ENCODE data around the gene RACGAP1.
"Not testable (repeated sequence)": the region's sequence is repeated elsewhere in the genome, so short reads cannot be mapped to it uniquely, and the experiment has no call there.

RACGAP1 gene

DNA sequence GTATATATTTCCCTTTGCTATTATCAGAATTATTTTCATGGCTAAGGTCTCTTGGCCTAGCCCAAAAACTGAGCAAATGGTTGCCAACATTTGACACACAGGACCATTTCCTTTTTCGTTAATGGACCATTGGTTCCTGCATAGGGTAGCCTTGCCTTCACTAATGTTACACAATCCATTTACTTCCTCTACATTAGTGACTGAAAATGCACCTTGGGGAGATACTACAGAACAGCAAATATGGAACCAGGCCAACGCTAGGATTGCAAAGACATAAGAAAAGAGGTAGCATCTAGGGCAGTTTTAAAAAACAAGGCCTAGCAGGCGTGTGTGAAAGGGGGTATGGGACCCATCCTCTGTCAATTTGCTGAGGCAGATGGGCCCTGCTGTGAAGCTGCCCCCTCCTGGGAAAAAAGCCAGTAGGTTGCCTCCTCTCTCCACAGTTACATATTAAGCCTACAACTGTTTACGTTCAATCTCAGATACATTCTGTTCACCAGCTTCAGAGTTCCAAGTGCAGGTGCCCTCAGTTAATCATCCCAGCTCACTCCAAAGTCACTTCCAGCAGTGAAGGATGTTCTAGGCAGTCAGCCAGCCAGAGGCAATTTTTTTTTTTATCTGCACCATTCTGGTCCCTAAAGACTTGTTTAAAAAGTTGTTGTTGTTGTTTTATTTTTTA, 37.5 kb downstream of the RACGAP1 start:
- no peak for DNase-seq (ENCODE audit: low read depth in 1 of 2, low spot score in 1 of 2)

DNA sequence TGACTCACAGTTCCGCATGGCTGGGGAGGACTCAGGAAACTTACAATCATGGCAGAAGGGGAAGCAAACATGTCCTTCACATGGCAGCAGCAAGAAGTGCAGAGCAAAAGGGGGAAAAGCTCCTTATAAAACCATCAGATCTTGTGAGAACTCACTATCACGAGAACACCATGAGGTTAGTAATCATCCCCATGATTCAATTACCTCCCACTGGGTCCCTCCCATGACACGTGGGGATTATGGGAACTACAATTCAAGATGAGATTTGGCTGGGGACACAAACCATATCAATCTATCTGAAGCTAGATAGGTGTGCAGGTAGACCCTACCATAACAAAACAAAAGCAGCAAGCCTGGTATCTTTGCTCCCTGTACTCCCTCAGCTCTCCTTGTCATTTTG, 38.8 kb downstream of the RACGAP1 start:
- DNase-seq (ENCODE audit: low read depth in 1 of 2, low spot score in 1 of 2), result not testable (repeated sequence)

- no peak for DNase-seq (ENCODE audit: low read depth in 1 of 2, low spot score in 1 of 2)
Observed at GRCh38 chr12:49985981-49986380, 39.3 kb downstream of the RACGAP1 start.

DNA sequence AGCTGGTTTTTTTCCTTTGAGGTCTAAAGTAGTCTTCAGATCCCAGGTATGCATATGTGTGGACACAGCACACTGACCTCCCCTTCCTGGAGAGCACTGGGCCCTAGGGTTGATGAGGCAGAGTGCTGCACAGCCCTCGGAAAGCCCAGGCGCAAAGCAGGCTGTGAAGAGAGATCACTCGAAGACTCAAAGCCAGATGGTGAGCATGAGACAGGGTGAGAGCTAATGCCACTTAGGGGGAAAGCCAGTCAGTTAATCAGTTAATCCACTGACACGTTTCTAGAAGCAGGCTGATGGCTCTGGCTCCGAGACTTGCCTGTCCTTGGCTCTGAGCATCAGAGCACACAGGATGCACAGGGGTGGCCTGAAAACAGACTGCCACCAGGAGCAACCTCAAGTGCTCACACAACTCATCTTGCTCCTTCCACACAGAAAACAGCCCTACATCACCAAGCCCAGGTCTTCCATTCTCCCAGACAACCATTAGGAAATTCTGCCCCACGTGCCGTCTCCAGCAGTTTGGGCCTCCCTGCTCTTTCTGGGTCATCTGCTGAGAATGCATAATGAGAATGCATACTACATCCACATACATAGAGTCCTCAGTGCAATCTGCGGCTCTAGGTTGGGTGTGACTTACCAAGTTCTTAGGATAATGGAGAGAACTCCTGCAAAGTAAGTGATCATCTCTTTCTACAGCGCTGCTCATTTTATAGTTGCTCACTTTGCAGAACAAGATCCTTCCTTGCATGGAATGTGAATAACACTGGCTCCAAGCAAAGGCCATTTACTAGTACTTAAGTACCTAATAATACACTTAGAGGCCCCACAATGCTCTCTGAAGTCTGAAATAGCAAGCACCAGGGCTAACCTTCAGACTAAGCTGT, 40.6 kb downstream of the RACGAP1 start:
- no peak for DNase-seq (ENCODE audit: low read depth in 1 of 2, low spot score in 1 of 2)

DNA sequence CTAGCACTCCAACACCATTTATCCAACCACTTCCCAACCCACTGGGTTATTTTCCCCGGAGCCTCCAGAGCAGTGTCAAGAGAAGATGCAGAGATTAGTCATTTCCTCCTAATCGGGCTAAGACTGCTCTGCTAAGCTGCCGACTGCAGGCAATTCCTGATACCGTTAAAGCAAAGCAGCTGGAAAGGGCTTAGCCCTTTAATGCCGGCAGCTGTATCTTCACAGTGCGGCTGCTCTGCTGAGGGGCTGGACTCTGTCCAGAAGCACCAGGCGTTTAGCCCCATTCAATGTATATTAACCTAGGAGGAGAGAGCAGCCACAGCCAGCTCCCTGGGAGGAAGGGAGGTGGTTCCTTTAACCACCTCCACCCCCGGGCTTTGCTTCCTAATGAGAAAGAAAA, 41.4 kb downstream of the RACGAP1 start:
- DNase-seq (ENCODE audit: low read depth in 1 of 2, low spot score in 1 of 2), result no peak

DNA sequence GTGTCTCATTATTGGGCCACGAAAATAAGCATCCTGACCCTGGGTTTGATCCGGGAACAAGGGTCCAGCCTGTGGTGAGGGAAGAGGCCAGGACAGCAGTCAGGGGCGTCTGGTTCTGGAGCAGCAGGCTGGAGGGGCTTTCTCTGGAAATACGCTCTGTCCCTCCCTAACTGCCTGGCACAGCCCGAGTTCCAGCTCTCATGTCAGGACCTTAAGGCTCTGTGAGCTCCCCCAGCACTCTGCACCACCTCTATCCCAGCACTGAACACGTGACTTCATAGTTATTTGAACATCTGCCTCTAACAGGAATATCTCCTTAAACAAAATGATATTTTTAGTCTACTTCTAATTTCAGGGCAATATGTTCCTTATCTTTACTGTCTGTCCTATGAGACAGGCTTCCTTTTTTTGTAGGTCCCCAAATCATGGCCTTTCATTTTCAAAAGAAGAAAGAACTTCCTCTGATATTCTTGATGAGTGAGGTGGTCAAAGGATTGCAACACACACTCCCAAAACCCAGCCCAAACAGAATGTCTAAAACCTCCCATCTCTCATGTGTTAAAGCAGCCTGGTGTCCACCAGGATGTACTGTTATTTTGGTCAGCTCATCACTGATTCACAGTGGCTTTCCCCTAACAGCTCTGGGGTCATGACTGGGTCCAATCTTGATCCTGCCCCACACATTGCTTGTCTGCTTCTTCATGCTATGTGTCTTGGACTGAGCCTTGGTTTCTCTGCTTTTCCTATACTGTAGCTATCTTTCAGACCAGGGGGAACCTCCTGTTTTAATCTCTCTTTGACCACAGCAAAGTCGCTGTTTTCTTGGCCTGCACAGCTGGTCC, 42.8 kb downstream of the RACGAP1 start:
- no peak for DNase-seq (ENCODE audit: low read depth in 1 of 2, low spot score in 1 of 2)

DNA sequence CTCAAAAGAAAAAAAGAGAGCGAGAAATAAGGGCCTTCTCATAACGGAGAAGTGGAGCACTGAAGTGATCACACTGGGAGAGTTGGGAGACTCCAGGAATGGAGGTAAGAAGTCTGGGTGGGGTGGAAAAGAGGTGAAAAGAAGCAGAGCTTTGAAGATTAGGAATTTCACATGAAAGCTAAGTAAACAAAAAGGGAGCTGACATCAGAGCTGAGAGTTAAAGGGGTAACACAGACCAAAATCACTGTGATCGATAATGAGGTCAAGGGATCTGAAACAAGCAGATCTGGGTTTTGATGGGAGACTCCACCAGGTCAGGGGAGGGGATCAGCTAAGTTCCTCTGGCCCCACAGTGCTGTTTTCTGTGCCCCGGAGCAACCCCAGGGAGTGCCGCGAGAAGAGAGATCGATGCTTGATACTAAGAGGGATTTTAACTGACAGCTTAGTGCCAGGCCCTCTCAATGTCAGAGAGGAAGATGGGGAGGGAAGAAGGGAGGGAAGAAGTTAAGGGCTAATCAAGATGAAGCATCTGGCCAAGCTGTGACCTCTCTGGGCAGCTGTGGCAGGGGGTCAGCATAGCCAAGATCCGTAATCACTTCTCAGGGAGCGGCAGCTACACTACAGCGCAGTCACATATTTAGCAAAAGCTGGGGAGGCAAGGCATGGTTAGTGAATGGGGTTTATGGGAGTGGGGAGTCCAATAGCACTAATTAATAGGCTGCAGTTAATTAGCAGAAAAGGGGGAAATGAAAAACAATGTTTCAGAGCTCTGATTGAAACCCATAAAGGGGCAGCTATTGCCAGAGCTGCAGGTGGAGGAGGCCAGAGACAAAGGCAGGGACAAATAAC, 44.6 kb downstream of the RACGAP1 start:
- DNase-seq (ENCODE audit: low read depth in 1 of 2, low spot score in 1 of 2), result no peak

GRCh38 chr12:49979791-49980190, 45.5 kb downstream of the RACGAP1 start:
- DNase-seq (ENCODE audit: low read depth in 1 of 2, low spot score in 1 of 2), result no peak

GRCh38 chr12:49979016-49979586, 46.2 kb downstream of the RACGAP1 start:
- DNase-seq (ENCODE audit: low read depth in 1 of 2, low spot score in 1 of 2), result no peak

DNA sequence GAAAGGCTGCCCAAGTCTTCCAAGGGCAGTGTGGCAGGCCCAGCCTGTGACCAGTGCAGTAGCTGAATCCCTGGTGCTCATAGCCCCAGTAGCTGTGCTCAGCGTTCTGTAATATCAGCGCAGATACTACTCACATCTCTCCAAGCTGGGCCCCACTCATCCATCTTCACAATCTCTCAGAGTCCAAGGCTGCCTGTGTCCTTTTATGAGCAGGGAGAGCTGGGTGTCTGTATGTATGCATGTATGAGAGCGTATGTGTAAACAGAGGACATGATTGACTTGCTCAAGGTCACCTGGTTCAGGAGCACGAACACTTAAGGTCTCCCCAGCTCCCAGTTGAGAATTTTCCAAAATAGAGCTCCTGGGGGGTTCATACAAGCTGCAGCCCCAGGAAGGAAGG, 47.2 kb downstream of the RACGAP1 start:
- DNase-seq (ENCODE audit: low read depth in 1 of 2, low spot score in 1 of 2), result no peak

DNA sequence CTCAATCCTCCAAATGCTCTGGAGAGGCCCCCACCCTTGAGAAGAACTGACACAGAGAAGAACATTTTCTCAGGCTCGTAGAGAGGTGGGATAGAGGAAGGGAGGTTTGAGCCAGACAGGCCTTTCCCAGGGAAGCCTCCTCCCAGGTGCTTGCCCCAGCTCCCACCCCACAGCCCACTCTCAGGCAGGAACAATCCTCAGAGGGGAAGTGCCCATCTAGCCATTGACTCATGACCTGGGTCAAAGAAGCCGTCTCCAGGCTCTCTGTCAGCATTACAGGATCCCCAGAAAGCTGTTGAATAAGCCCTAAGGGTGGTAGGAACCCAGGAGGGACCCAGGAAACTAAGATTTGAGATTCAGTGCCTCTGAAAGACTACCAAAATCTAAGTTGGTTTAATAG, 48.7 kb downstream of the RACGAP1 start:
- no peak for DNase-seq (ENCODE audit: low read depth in 1 of 2, low spot score in 1 of 2)

- no peak for DNase-seq (ENCODE audit: low read depth in 1 of 2, low spot score in 1 of 2)
Observed at GRCh38 chr12:49975318-49975761, 50.0 kb downstream of the RACGAP1 start.

DNA sequence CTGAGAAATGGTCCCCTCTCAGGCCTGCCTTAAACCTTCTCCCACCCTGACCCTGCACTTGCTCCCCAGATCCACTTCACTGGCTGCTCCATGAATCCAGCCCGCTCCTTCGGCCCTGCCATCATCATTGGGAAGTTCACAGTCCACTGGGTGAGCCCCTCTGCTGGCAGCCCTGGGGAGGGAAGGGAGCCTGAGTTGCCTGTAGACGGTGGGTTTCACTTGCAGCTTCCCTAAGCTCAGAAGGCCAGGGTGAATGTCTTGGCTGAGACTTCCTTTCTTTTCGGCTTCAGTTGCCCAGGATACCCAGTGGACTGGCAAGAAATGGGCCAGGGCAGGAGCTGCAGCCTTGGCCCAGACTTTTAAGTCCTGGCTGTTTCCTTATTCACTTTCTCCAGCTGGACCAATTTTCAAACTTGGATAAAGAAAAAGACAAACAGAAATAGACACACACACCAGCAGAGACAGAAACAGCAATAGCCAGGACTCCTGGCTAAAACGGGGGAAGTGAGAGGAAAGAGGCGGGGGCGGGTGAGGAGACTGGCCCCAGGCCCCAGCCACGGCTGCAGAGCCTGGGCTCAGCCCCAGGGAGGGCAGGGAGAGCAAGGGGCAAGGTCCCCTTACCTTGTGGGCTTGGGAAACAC, 50.5 kb downstream of the RACGAP1 start:
- DNase-seq (ENCODE audit: low read depth in 1 of 2, low spot score in 1 of 2), result no peak

DNA sequence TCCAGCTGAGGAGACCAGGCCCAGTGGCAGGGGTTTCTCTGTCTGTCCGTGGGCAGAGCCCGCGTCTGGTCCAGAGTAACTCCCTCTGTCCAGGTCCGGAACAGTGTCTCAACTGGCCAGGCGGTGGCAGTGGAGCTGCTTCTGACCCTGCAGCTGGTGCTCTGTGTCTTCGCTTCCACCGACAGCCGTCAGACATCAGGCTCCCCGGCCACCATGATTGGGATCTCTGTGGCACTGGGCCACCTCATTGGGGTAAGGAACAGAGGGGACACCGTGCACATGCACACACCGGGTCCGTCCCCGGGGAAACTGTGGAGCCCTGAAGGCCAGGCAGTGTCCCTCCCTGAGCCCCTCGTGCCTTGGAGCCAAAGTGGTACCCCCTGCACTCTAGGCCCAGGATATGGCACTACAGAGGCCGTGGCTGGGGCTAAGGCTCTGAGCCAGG, 51.0 kb downstream of the RACGAP1 start:
- DNase-seq (ENCODE audit: low read depth in 1 of 2, low spot score in 1 of 2), result no peak

- DNase-seq (ENCODE audit: low read depth in 1 of 2, low spot score in 1 of 2), result no peak
Observed at GRCh38 chr12:49973361-49973830, 51.9 kb downstream of the RACGAP1 start.

GRCh38 chr12:49972641-49973360, 52.5 kb downstream of the RACGAP1 start, which contains the start of gene AQP6:
AQP6 (plus strand) TSS chr12:49972947; CDS start chr12:49973174, 227 bp downstream.
- DNase-seq (ENCODE audit: low read depth in 1 of 2, low spot score in 1 of 2), result no peak

DNA sequence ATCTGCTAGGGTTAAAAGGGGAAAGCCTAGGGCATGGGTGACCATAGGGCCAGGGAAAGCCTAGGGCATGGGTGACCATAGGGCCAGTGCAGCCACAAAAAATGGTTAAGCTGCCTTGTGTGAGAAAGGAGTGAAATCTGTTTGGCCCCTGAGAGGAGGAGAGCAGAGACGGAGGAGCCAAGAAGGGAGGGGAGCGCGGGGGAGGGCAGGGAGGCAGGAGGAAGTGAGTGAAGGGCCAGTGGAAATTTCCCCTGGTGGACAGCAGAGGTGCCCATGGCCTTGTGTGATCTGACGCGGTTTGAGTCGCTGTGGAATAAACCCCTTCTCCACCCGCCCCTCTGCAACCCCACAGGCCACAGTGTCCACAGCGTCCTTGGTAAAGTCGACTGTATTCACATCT, 53.2 kb downstream of the RACGAP1 start:
- DNase-seq (ENCODE audit: low read depth in 1 of 2, low spot score in 1 of 2), result no peak

- no peak for DNase-seq (ENCODE audit: low read depth in 1 of 2, low spot score in 1 of 2)
Observed at GRCh38 chr12:49971141-49971540, 54.2 kb downstream of the RACGAP1 start.

DNA sequence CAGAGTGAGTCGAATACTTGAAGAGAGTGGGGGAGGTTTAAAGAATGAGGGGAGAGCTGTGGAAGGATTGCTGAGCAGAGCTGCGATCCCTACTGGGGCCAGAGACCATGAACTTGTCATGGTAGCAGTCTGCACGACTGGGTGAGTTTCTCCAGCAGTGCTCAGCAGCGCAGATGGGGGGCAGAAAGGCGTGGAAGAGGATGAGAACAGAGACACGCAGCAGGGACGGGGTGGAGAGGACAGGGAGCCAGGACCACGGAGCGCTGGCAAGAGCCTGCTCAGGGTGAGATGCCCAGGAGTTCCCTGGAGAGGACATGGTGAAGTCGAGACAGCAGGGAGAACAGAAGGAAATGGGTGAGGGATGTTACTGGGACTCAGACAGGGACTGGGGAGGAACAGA, 54.6 kb downstream of the RACGAP1 start:
- DNase-seq (ENCODE audit: low read depth in 1 of 2, low spot score in 1 of 2), result no peak

Measured in stimulated activated CD4-positive, alpha-beta T cell treated with anti-CD3 and anti-CD28 coated beads, Interleukin-15, amount 100 ng/mL, for 1 hour (primary cell).